Aorta (tissue), 5 donors: ENCODE measurements around the gene SCAMP2. TPM values are rescaled to one million over a fixed set of nuclear protein-coding genes. Genes with fewer than 3 reads are reported as not detected.

Source experiments
- ATAC-seq: fragments of 200-7000 bp; cut with Tn5 transposase; one replicate; pipeline ENCODE4 v1.9.1; 2022; ENCODE audit warnings: moderate library complexity; ENCODE audit not compliant: low FRiP score
- DNase-seq, 2 donors: peaks; one replicate each; pipeline ENCODE4 v3.0.0-alpha.2; 2020
- H3K27ac ChIP-seq, 2 donors: one replicate each; pipeline ENCODE4 v1.5.1; 2013; ENCODE audit warnings: low read length in 2 of 2, mild to moderate bottlenecking in 2 of 2, moderate library complexity in 2 of 2, control low read depth in 1 of 2, inconsistent platforms in 1 of 2, low read depth in 1 of 2
- H3K27me3 ChIP-seq, 2 donors: one replicate each; pipeline ENCODE4 v1.6.1; 2013; ENCODE audit warnings: control low read depth in 1 of 2, low read length in 1 of 2, mild to moderate bottlenecking in 1 of 2, moderate library complexity in 1 of 2; ENCODE audit not compliant: insufficient read depth in 2 of 2, control insufficient read depth in 1 of 2
- H3K36me3 ChIP-seq, 2 donors: one replicate each; pipeline ENCODE4 v1.6.1; 2013; ENCODE audit warnings: control low read depth in 1 of 2, low read length in 1 of 2, mild to moderate bottlenecking in 1 of 2; ENCODE audit not compliant: insufficient read depth in 2 of 2, control insufficient read depth in 1 of 2
- H3K4me1 ChIP-seq, 2 donors: one replicate each; pipeline ENCODE4 v1.6.1; 2013; ENCODE audit warnings: low read length in 2 of 2, control low read depth in 1 of 2, mild to moderate bottlenecking in 1 of 2, moderate library complexity in 1 of 2; ENCODE audit not compliant: insufficient read depth in 2 of 2, control insufficient read depth in 1 of 2
- H3K4me3 ChIP-seq, 2 donors: one replicate each; pipeline ENCODE4 v1.5.1; 2013; ENCODE audit warnings: low read length in 2 of 2, control low read depth in 1 of 2, mild to moderate bottlenecking in 1 of 2
- H3K9me3 ChIP-seq: one replicate; pipeline ENCODE4 v1.6.1; 2013; ENCODE audit warnings: mild to moderate bottlenecking, low read length; ENCODE audit not compliant: control insufficient read depth
- WGBS, 2 donors: extraction: QIAGEN DNeasy Blood & Tissue Kit; methylation state at CpG; one replicate each; pipeline ENCODE4 v1.1.7; 2013; 5-methylcytosine and 5-hydroxymethylcytosine counted together
- intact Hi-C, 2 donors: fragments of 100-400 bp; cut with DNase I; formaldehyde crosslinking; loops; one replicate each; pipeline versions ENCODE4 v1.14.2 to v1.15.0; 2022
- polyA plus RNA-seq, 2 donors: library from polyadenylated mRNA; stranded (reverse); fragments of 200-250 nt; gene quantifications; one replicate each; pipeline ENCODE4 v1.2.3, GENCODE V29; 2013
- total RNA-seq, 2 donors: library from RNA; stranded (reverse); fragmentation: NEBNext Ultra II Directional; extraction: Animal tissue kit (Norgen Biotek cat#: 25700); gene quantifications; one replicate each; pipeline ENCODE4 v1.2.1, GENCODE V29; 2021
- donor health status: healthy with polysubstance abuse.
- donor health status: Bipolar disorder and iron deficiency.
- donor health status: DM: no; HTN: no; CAD: no.
- donor health status: DM: no; HTN: no; CAD: no.
- donor health status: DM: yes; HTN: yes; CAD: no.

Gene SCAMP2
- total and polyA plus RNA-seq, 4 donors: 21.8 to 65.0 (median 46.3) TPM

GRCh38 chr15:74842581-74843444, 30.4 kb downstream of the SCAMP2 start, which contains the start of gene ULK3:
Gene ULK3, minus strand, starts transcription at chr15:74843156. Its CDS starts 51 bp downstream, at chr15:74843105.
- 0% methylated on average over 69 to 84 of the region's 84 CpGs for WGBS, 2 donors
- DNase-seq: peak; percentile 94 to 97
- peak within 1 kb of the TSS in 1 of 2 donors; percentile 61 for H3K27ac ChIP-seq
- H3K27me3 ChIP-seq: no peaks in the 10 kb centered on the region
- no peaks in the 10 kb centered on the region for H3K9me3 ChIP-seq
- H3K4me1 ChIP-seq: no peaks in the 10 kb centered on the region
- intact Hi-C loops: loop anchor here (5.0 to 10.0 kb wide), 3 partner anchors 52 to 94 kb away; partner anchors contain the start of genes COX5A (in 1 of the 2) and MPI (in 1 of the 2)
- H3K4me3 ChIP-seq: peak within 1 kb of the TSS; percentile 37 to 44
- peak; percentile 96 for ATAC-seq
- peaks cover 0 to 4% of the 10 kb centered on the region in 2 donors for H3K36me3 ChIP-seq

DNA sequence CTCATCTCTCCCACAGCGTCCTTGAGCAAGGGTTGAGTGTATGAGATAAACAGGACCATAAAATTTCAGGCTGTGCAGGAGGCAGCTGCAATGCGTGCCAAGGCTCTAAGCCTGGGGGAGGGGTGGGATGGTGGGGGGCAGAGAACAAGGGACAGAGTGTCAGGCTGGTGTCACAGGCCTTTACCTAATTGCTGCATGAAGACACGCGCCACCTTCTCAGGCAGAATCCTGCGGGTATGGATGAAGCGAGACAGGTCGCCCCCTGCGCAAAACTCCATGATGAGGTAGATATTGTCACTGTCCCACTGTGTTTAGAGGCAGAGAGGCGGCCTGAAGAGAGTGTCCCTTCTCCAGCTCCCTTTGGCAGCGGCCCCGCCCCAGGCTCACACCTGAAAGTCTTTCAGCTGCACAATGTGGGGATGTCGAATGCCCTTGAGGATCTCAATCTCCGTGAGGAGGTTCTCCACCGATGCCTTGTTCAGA, 31.2 kb downstream of the SCAMP2 start:
- H3K27me3 ChIP-seq: no peaks in the 10 kb centered on the region
- no peak overlapping the region for H3K4me3 ChIP-seq
- no peak for DNase-seq
- H3K9me3 ChIP-seq: no peaks in the 10 kb centered on the region
- peaks cover 0 to 2% of the 10 kb centered on the region in 2 donors for H3K36me3 ChIP-seq
- no peak overlapping the region for H3K27ac ChIP-seq
- intact Hi-C loops: loop anchor here (5.0 to 10.0 kb wide), 3 partner anchors 53 to 95 kb away; partner anchors contain the start of genes COX5A (in 1 of the 2) and MPI (in 1 of the 2)
- WGBS, 2 donors: 81 to 82% methylated on average over 14 of the region's 14 CpGs
- no peaks in the 10 kb centered on the region for H3K4me1 ChIP-seq
- ATAC-seq: no peak

DNA sequence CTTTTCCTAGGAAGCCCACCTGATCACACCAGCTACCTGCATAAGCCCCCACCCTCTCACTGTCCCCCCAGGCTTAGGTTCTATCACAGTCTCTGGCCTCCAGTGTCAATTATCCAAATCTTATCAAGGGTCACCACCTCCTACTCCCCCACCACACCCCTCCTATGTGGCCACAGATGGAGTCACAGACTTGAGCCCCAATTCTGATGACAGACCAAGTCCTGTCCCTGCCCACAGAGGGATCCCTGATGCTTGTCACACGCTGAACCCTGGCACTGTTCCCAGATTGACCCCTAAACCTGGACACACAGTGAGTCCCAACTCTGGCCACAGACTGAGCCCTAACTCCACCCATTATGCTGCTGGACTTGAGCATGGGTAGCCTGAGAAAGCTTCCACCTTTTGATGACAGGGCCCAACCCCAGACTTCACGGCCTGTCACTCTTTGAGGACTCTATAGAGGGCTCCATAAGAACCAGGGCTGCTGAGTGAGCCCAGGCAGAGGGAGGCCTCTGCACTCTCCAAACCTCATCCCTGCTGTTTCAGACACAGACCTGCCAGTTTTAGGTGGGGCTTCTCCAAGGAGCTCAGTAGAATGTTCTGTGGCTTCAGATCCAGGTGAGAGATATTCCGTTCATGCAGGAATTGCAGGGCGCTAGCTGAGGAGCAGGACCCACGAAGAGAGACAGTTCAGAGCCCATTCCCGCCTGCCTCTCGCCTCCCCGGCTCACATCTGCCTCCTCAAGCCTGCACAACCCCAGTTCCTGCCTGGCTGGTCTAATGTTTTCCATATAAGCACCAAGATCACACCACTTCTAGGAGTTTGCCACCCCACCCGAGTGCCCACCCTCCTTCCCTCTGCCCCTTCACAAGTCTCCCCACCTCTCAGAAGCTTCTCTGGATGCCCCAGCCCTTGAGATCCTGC, 32.1 kb downstream of the SCAMP2 start:
- no peak for ATAC-seq
- H3K4me3 ChIP-seq: no peak overlapping the region
- WGBS, 2 donors: 92% methylated on average over 9 of the region's 9 CpGs
- no peak overlapping the region for H3K27ac ChIP-seq
- H3K4me1 ChIP-seq: no peaks in the 10 kb centered on the region
- no peaks in the 10 kb centered on the region for H3K27me3 ChIP-seq
- no peaks in the 10 kb centered on the region for H3K9me3 ChIP-seq
- intact Hi-C loops: loop anchor here (5.0 to 10.0 kb wide), 3 partner anchors 54 to 96 kb away; partner anchors contain the start of genes COX5A (in 1 of the 2) and MPI (in 1 of the 2)
- peaks cover 0 to 2% of the 10 kb centered on the region in 2 donors for H3K36me3 ChIP-seq
- DNase-seq: no peak

DNA sequence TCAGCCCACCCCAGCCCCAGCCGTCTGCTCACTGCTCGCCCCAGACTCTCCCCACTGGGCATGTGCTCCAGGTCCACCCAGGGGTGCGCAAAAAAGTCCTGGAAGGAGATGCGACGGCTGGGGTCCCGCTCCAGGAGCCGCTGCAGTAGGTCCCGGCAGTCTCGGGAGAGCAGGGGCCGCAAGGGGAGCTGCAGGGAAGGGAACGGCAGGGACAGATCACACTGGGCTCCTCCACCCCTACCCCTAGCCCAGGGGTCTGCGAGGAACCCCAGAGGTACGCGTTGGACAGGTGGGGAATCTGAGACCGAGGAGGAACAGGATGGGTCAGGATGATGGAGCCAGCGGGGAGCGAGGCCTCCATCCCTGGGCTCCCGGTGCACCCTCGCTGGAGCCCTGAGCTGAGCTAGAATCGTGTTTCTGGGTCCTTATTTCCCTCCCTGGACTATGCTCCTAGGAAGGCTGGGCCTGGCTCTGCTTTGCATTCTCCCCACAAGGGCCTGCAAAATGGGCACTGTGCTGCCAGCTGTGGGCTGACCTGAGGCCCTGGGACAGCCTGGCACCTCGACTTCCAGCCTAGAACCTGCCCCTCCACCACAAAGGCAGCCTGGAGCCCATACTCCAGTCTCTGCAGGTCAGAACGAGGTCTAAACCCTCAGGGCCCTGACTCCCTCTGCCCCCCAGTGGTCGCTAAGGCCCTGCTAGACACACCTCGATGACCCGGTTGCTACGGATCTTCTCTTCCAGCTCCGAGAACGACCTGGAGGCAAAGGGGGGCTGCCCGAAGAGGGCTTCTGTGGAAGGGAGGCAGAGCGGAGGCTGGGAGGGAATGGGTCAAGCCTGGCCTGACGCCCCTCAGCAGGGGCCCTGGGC, 33.4 kb downstream of the SCAMP2 start:
- DNase-seq (no peak), ATAC-seq (no peak)
- H3K9me3 ChIP-seq: no peaks in the 10 kb centered on the region
- H3K27me3 ChIP-seq: no peaks in the 10 kb centered on the region
- no peaks in the 10 kb centered on the region for H3K4me1 ChIP-seq
- intact Hi-C loops: loop anchor here (5.0 to 10.0 kb wide), 4 partner anchors 52 to 98 kb away; partner anchors contain the start of genes COX5A (in 1 of the 2) and MPI (in 1 of the 2)
- no peak overlapping the region for H3K27ac ChIP-seq
- no peaks in the 10 kb centered on the region for H3K36me3 ChIP-seq
- WGBS, 2 donors: 86 to 87% methylated on average over 31 of the region's 31 CpGs
- no peak overlapping the region for H3K4me3 ChIP-seq

- WGBS, 2 donors: 86 to 89% methylated on average over 11 of the region's 11 CpGs
- no peaks in the 10 kb centered on the region for H3K36me3 ChIP-seq
Observed at GRCh38 chr15:74838746-74839525, 34.2 kb downstream of the SCAMP2 start.

DNA sequence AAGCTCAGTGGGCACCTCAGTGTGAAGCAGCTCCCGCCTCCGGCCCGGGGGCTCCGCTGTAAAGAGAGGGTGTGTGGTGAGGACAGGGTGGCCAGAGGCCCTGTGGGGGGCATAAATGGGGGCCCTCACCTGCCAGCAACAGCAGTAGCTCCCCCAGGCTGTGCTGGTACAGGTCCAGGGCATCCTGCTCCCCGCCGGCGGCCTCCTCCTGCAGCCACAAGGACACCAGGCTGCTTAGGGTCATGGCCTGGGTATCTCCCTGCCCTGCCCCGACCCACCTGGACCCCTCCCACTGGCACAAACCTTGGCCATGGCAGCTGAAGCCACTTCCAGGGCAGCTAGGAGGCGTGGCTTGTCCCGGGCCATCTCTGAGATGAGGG, 35.0 kb downstream of the SCAMP2 start:
- H3K4me3 ChIP-seq: no peak overlapping the region
- H3K4me1 ChIP-seq: no peaks in the 10 kb centered on the region
- WGBS, 2 donors: 90% methylated on average over 10 of the region's 10 CpGs
- ATAC-seq (no peak), DNase-seq (no peak)
- intact Hi-C loops: loop anchor here in 1 of 2 donors (5.0 kb wide), 1 partner anchor 61 kb away; no protein-coding TSS in a partner anchor
- no peaks in the 10 kb centered on the region for H3K9me3 ChIP-seq
- no peak overlapping the region for H3K27ac ChIP-seq
- H3K36me3 ChIP-seq: no peaks in the 10 kb centered on the region
- no peaks in the 10 kb centered on the region for H3K27me3 ChIP-seq

More at GRCh38 chr15:74838746-74839525, 34.2 kb downstream of the SCAMP2 start:
- Histone ChIP-seq H3K27ac (no peak overlapping the region), H3K27me3 (no peaks in the 10 kb centered on the region), H3K9me3 (no peaks in the 10 kb centered on the region), H3K4me1 (no peaks in the 10 kb centered on the region), H3K4me3 (no peak overlapping the region)
- DNase-seq (no peak), ATAC-seq (no peak)
- intact Hi-C loops: loop anchor here in 1 of 2 donors (5.0 kb wide), 1 partner anchor 62 kb away; no protein-coding TSS in a partner anchor

DNA sequence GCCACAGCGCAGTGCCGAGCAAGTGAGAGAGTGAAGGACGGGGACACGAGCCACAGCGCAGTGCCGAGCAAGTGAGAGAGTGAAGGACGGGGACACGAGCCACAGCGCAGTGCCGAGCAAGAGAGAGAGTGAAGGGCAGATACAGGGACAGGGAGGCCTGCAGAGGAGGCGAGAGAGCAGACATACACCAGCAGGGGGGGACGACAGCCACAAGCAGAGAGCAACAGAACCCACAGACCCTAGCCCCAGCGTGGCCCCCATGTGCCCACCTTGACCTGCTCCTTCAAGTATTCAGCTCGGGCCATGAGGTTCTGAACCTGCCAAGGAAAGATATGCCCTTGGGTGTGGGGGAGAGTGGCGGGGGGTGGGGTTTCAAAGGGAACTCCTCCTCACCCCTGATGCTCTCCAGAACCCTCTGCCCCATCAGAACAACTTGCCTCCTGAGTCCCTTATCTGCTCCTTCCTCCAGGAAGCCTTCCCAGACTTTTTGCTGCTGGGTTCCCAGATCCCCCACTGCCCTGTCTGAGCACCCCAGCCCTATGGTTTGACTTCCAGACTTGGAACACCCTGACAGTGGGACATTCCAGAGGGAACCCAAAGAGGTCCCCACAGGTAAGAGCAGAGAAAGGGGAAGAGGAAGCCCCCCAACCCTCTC, 35.6 kb downstream of the SCAMP2 start:
- DNase-seq (no peak), ATAC-seq (no peak)
- H3K27me3 ChIP-seq: no peaks in the 10 kb centered on the region
- no peaks in the 10 kb centered on the region for H3K36me3 ChIP-seq
- H3K4me3 ChIP-seq: no peak overlapping the region
- H3K27ac ChIP-seq: no peak overlapping the region
- 70 to 83% methylated on average over 15 of the region's 15 CpGs for WGBS, 2 donors
- H3K4me1 ChIP-seq: no peaks in the 10 kb centered on the region
- H3K9me3 ChIP-seq: no peaks in the 10 kb centered on the region
- intact Hi-C loops: loop anchor here in 1 of 2 donors (5.0 kb wide), 1 partner anchor 60 kb away; no protein-coding TSS in a partner anchor
